DMS153 (cell line): ENCODE results near the gene TNS1.

Source experiments
- DNase-seq: peaks from one replicate; lab custom pipeline; 2025; lab: John Stamatoyannopoulos, UW

TNS1 gene

DNA sequence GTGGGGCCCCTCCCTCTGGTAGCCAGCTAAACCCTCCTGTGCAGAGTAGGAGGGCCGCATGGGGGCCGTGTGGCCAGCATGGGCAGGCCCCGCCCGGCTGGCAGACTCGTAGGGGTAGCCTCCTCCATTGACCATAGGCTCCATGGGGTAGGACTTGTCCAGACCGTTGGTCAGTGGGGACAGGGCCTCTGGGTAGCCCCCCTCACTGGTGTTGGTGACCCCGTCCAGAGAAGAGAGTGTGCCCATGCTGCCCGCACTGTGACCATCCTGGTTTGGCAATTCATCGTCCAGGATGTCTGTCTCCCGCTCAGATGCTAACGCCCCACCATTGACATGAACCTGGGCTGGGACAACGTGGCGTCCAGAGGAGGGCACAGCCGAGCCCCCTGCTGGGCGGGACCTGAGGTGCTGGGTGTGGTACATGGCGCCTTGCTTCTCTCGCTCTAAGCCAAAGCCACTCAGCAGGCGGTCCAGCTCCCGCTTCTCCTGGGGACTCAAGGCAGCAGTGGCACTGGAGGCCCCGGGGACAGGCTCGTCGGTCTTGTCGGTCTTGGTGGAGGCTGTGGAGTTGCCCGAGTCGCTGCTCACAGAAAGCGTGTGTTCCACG is 154.3 kb downstream of the TNS1 start:
- no peak for DNase-seq

DNA sequence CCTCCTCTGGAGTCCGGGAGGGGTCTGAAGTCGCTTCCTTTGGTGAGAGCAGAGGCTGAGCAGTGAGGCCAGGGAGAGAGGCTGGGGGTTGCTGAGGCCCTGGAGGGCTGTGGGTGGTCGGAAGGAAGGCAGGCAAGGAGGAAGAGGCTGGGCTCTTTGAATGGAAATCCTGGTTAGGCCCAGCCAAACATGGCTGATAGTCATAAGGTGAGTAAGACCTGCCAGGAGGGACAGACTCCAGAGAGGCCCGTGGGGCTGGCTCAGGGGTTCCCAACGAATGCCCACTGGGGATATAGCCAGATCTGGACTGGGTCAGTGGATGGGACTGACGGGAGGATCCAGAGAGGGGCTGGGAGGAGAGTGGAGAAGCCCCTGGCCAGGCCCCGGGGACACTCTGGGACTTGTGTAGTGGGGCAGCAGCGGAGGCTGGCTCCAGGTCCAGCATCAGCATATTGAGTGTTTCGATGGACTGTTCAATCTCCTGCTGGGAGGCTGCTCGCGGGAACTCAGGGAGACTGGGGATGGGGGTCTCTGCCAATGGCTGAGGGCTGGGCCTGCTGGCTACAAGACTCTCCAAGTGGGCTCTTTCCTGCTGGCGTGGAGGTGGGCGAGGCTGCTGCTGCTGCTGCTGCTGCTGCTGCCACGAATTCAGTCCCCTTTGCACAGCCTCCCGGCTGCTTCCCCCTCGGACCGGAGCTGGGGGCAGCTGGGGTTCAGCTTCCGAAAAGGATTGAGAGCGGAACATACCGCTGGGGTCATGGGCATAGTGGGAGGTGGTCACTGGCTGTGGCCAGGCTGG is 155.0 kb downstream of the TNS1 start:
- DNase-seq: no peak

DNA sequence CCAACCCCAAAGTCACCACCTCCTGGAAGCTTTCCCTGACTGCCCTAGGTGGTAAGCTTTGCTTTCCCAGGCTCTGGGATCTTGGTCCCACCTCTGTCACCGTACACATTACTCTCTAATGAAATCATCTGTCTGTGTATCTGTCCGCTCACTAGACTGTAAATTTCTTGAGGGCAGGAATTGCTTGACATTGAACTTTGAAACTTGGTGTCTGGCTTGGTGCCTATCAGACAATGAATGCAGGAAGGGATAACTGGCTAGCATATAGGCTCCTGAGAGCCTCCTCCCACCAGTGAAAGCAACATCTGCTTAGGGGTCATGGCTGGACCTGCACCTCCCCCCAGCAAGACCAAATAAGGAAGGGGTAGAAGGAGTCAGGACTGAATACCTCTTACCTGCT is 155.7 kb downstream of the TNS1 start:
- no peak for DNase-seq

DNA sequence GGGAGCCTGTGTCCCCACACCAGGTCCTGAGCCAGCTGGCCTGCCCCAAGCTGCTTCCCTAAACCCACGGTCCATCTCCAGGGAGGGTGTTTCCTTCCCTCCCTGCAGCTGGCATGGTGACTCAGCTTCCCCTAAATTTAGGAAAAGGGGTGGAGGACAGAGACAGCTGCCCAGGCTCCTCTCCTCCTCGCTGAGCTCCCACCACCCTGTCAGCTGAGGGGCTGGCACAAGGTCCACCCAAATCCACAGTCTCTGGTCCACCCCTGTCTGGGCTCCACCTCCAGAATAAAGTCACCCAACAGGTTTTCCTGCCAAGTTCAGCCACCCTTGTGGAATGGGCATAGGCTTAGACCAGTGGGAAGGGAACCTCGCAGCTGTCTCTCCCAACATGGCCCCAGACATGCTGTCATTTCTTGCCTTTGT is 156.5 kb downstream of the TNS1 start:
- no peak for DNase-seq

DNA sequence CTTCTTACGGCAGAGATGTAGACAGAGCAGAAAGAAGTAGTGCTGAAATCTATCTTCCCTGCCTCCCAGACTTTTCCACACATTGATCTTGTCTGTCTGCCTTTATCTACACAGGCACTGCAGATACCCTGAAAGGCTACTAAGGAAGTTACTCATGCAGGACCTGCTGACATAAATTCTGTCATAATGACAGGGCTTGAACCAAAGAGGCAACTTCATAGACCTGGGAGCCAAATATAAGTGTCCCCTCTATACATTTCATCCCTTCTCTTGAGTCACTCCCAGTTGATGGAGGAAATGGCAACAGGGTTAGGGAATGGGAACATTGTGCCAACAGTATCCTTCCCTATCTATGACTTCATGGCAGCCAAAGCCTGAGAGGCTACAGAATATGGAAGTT is 157.5 kb downstream of the TNS1 start:
- DNase-seq: no peak

DNA sequence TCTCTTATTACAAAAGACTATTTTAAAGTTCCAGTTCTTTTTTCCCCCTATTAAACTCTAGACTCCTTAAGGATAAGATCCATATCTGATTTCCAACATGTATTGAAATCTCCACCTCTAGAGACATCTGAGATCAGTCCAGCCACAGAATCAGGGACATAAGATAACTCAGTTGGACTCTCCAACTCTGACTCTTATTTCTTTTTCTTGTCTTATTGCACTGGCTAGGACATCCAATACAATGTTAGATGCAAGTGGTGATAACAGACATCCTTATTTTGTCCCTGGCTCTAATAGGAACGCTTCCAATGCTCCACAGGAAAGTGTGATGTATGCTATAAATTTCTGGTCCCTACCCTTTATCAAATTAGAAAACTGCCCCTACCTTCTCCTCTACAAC is 158.1 kb downstream of the TNS1 start:
- no peak for DNase-seq

DNA sequence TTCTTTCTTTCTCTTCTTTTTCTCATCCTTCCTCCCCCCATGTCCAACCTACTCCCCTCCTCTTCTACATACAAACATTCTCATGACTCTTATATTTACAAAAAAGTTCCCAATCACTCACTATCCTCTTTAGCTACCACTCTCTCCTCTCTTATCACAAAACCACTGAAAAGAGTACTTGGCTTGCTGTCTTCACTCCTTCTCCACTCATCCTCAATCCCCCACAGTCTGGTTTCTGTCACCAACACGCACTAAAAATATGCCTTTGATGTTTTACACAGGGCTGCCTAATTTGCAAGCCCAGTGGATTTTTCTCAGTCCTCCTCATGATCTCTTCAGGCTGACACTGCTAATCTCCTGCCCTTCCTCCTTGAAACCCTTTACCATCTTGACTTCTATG is 159.5 kb downstream of the TNS1 start:
- no peak for DNase-seq

DNA sequence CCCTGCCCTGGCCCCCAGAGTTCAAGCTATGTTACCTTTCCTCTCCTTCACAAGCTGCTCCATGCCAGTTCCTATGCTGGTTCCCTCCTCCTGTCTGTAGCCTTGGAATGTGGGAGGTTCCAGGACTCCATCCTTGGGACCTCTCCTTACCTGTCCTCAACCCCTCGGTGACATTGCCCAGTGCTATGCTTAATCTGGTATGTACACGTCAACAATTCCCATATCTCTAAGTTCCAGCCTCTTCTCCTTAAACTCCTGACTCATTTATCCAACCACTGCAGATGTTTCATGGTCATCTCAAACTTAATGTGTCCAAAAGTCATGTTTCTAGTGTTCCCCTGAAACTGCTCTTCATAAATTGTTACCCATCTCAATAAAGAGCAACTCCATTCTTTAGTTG is 160.8 kb downstream of the TNS1 start:
- DNase-seq: no peak

DNA sequence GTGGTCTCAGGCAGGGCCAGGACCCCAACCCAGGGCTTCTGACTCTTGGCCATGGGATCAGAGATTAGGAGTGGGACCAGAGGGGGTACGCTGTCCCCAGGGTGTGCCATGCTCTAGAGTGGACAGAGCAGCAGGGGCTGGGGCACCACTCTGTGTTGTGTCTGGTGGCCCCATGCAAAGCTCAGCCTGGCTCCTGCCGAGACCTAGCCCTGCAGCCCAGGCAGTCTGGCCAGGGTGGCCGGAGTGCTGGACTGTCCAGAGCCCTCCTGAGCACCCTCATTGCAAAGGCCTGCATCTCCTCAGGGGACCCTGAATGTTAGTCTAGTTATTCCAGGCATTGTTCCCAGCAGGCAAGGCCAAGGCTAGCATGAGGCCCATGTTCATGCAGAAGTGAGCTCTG is 162.3 kb downstream of the TNS1 start:
- DNase-seq: no peak

DNA sequence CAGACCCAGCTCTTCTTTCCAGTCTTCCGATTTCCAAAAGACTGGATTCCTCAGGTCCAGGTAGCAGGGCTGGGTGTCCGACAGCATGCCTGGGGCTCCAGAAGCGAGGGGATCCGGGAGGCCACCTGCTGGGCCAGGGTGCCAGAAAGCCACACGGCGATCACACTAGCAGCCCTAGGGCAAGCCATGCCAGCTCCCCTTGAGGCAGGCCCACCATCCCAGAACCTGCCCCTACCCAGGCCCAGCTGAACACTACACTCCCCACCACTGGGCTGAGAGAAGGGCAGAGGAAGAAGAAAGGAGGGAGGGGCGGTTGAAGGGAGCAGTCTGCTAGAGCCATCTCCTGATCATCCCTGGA is 163.1 kb downstream of the TNS1 start:
- DNase-seq: no peak

DNA sequence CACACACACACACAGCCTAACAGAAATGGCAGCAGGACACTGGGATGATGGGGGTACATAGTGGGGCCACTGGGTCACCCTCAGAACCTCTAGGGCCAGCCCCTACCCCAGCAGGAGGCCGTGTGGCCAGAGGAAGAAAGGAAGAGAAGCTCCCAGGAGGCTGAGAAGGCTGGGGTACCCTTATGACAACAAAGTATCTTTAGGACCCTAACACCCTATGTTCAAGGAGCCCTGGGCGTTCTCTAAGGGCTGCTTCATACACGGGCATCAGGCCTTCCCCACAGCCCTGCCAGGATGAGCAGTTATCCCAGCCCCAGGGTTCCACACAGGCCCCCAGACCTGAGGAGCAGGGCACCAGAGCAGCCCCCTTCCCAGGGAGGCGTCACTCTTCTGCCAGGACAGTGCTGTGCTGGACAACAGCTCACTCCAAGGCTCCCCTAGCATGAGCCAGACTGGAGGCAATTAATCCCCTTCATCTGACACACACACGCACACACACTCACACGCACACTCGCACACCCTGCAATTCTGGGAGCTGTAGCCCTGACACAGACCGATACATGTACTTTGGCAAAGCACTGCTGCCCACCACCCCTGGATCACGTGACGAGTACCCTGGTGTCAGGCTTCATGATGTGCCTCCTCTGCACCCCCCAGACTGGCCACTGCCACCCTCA is 163.6 kb downstream of the TNS1 start:
- DNase-seq: no peak

DNA sequence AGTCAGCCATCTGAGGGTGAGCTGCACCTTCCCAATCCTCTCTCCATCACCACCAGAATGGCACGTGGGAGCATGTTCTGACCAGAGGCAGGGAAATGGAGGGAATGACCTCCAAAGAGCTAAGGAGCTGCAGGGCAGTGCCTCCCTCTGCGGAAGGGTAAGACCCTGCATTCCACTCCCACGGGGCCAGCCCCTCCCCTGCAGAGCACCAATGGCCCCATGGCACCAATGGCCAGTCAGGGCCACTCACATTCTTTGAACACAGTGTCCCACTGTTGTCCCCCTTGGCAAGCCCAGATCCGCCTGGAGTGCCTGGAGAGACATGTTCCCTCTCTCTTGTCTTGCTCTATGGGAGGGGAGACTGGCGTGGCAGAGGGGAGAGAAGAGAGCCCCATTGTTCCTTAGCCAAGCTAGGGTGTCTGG is 164.4 kb downstream of the TNS1 start:
- DNase-seq: no peak

DNA sequence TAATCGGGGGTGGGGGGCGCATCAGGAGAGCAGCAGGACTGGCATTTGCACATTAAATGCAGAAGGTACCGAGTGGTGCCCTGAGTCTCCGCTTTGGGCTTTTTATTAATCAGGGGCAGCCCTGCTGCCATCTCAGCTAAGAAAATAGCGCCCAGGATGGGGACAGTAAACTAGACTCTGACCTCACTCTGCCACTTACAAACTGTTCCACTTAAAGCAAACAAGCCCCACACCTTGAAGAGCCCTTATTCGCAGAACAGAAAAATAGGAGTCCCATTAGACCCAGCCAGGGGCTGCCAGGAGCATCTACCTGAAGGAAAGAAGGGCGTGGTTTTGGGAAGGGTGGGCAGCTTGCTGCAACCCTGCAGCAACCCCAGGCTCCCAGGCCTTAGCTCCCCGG is 165.3 kb downstream of the TNS1 start:
- DNase-seq: no peak

DNA sequence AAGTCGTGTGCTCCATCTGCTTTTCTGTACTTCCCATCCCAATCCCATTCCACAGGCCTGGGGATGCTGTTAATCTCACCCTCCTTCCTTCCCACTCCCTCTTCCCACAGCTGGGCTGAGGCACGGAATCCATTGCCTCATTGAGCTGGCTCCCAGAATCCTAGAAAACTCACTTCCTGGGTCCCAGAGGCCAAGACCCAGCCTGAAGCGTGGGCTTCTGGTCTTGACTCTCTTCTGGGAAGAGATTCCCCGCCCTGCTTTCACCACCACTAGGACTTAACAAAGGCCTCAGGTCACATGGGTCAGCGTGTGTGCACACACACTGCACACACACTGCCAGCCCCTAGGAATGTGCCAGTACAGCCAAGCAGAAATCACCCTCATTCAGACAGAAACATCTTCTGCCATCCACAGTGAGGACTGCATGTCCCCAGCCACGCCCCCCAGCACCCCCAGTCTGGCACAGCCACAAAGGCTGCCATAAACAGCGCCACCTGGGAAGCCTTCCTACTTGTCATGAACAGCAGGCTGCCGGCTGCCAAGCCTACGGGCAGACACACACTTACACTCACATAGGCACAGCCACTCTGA is 165.8 kb downstream of the TNS1 start:
- no peak for DNase-seq

DNA sequence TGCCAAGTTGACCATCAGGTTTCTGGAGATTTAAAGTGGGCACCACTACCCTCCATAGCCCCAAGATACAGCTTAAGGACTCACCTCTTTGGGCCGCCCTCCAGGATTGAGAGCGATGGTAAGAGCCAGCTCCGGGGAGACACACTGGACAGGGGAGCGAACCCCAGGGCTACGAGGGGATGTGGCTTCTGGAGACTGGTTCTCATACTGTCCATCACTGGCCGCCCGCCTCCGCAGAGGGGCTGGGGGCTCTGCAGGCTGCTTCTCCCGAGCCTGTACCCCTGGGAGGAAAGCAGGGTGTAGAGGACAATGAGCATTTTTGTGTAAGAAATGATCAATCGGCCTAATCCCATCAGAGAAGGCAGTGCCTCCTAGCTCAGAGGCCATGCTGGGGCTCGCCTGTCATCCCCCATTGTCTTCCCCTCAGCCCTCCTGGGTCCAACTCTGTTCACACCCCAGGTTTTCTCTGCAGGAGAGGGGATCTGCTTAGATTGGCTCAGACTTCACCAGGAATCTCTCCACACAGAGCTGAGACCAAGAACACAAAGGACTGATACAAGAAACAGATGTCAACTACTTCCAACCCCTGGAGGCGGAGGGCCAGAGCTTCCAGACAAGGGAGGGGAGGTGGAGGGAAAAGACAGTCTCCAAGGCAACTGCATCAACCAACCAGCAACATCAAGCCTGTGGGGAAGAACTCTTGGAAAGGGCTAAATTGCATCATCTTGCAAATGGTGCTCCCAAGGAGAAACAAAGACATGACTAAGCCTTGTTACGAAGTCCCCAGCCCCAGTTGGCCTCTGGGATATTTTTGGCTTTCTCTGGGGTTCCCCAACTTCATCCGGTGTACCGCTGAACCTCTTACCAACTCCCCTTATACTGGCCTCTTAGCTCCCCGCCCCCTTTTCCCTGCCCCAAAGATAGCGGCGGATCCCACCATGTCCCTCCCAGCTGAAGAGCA is 166.6 kb downstream of the TNS1 start:
- no peak for DNase-seq

DNA sequence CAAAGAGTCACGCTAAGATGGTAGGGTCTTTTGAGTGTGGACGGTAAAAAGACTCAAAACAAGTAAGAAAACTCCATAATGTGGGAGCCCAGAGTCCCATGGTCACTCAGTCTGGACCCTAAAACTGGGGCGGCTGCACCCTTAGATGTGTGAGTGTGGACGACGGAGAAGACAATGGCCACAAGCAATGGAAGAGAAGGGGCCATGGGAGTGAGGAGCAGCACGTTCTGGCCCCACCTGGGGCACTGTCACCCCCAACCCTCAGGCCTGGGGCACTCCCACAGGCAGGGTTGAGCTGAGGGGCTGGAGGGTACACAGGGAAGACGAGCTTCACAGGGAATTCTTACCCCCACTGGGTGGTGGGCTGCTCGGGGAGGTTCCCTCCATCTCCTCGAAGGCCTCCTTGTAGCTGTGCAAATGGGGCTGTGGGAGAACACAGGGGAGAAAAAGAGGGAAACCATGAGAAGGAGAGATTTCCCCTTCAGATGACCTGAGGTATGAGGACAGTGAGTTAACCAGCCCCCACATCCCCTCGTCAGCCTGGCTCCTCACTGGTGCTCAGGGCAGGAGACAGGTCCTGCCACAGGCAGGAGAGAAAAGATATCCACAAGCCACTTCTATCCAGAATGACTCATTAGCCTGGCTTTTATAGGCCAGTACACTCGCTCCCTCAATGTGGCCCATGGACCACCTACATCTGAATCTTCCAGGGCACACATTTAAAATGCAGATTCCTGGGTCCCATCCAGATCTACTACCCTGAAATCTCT is 167.9 kb downstream of the TNS1 start:
- no peak for DNase-seq

DNA sequence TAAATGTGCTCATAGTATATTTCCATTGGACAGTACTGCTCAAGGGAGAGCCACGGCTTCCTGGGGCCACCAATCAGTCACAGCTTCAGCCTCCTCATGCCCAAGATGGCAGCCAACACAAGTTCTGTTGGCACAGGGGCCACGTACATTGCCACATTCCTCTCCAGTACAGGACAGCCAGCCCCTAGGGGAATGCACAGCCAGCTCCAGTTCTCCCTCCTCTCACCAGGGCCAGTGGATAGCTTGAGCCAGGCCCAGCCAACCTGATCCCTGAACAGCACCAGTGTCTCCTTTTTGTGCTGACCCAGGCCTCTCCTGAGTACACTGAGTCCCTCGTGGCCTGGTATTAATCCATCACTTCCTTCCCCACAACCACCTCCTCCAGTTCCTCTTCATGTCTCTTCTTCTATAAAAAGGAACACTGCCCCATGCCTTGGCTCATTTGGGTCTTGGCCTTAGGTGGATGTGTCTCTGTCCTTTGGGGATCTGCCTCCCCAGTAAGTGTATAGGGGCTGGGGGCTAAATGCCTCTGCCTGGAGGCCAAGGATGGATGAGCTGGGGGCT is 168.7 kb downstream of the TNS1 start:
- DNase-seq: no peak

DNA sequence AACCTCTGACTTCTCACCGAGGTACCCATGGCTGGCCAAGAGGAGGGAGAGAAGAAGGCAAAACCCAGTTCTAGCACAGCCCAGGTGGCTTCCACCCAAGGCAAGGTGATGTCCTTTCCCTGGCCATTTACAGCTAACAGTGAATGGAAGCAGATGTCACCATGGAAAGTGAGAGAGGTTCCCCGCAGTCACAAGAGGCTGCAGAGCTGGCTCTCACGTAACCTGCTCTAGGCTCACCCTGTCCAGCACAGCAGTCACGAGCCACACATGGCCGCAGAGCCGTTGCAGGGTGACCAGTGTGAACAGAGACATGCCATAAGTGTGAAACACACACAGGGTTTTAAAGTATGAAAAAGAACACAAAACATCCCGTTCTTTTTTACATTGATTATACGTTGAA is 169.4 kb downstream of the TNS1 start:
- DNase-seq: no peak

DNA sequence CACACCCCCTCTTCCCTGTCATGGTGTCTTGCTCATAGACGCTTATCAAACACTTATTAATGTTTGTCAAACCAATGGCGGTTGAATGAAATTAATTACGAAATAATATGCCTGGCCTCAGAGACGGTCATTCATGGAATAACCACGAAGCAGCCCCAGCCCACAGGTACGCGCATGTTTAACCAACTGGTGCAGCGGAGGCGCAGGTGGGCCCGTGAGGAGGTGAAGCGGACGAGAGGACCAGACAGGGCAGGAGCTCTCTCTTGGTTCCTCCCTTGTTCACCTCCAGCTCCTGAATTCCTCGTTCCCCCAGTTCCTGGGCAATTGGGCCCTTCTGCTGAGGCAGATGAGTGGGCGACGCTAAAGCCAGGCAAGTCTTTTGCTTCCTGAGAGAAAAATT is 169.8 kb downstream of the TNS1 start:
- peak; percentile 45 for DNase-seq

DNA sequence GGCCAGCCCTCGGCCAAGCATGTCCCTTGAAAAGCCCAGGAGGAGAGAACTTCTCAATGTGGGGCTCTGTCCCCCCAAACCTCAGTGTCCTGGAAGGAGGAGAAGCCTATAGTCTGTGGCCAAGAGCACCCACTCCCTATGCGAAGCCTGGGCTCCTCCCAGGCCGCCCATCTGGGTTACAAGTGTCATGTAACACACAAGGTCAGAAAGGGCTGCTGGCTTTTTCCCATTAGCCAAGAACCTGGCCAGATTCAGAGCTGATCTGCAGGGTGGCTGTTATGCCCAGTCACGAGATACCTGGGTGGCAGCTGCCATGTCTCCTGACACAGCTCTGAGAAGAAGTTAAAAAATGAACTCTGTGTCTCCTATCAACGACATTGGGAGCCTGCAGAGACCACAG is 170.7 kb downstream of the TNS1 start:
- DNase-seq: no peak

DNA sequence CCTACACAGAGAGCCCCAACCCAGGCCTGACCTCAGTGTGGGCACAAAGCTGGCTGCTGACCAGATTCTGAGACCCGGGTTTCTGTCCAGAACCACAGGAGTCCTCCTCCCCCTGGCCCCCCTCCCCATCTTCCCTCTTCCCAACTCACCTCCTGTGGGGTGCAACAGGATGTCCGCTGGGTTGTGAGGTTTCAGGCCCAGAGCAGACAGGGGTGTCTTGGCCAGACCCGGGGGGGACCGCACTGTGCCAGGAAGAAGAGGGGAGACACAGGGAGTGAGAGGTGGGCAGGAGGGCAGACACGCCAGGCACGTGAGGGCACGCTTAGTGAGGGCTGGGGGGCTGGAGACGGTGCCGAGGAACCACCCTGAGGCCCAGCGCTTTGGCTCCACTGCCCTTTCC is 171.5 kb downstream of the TNS1 start:
- no peak for DNase-seq
